Stimulated activated CD8-positive, alpha-beta memory T cell treated with anti-CD3 and anti-CD28 coated beads, Interleukin-4, amount 100 ng/mL, for 48 hours (primary cell): ENCODE measurements around the gene CCDC186.

Experiments
- DNase-seq: peaks from one replicate; pipeline ENCODE4 v3.0.0-alpha.2; 2020

CCDC186 gene

DNA sequence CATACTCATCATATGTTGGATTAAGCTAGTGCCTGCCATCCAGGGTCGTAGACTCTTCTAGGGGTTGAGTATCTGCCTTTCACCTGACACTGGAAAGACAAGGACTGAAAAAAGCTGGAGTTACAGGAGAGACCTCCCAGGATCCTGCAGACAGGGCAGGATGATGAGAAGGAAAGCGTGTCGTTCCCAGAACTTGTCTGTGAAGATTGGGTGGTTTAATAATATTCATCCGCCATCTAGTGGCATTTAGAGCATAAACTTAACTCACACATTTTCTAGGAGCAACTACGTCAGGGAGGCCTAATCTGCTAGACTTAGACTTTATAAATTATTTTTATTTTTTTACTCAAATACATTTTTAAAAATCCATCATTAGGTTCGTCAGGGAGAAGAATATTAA is 70.7 kb downstream of the CCDC186 start:
- no peak for DNase-seq

DNA sequence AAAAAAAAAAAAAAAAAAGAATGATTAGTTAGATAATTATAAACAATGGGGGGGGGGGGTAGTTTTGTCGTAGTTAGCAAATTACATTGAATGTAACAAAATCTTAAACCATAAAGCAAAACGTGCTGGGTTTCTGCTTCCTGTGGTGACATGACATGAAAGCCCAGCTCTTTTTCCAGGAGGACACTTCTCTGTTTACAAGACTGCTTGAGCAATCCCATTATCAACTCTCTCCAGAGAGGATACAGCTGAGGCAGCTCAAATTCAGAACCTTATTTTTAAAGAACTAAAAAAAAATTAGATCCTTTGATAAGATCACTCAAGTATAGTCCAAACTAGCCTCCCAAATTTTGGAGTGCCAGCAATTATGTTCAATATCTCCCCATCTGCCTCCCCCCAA is 71.7 kb downstream of the CCDC186 start:
- no peak for DNase-seq

DNA sequence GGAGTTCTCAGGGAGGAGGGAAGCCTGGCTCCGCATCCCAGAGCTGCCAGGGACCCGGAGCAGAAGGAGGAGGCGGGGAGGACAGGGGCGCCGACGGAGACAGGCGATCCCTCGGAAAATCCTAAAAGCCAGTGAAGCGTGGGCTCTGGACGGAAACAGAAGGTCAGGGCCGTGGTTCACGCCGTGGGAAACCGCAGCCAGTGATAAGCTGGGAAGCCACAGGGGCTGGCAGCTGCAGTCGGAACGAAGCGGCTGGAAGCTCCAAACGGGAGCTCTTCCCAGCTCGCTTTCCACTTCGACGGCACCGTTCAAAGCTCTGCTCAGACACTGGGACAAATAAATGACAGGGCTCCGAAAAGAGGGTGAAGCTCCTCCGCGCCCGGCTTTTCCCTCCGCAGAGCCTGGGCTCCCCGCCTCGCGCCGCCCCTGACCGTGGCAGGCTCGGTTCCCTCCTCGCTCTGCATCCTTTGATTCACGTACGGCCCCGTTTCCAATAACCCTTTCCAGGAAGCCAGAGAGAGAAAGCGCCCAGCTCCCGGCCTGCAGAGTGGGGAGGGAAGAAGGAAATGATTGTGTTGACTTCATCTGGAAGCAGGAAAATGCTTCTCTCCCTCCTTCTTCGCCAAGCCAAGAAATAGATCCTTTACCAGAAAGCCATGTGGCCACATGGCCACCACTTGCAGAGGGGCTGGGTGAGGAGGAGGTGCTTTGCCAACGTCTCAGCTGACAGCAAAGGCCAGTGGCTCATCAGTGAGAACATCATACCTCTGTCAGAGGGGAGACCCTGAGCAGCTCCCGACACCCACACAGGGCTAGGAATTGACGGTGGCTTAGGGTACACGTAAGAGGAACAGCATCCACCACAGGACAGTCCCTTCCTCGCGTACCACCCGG is 72.9 kb downstream of the CCDC186 start:
- no peak for DNase-seq

DNA sequence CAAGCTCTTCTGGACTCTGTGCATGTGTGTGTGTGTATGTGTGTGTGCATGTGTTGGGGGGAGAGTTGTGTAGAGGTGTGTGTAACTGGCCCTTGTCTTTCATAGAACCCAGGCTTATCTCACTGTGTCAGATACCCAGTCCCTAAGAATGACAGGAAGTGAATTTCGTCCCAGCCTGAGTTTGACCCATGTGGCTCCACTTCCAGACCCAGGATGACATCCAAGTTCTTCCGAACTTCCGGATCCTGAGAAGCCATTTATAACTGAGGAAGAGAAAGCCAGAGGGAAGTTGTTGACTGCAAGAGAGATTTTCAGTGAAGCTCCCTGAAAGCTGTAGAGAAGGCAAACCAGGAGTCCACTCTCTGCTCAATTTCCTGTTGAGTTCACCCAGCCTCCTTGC is 77.1 kb downstream of the CCDC186 start:
- DNase-seq = no peak

DNA sequence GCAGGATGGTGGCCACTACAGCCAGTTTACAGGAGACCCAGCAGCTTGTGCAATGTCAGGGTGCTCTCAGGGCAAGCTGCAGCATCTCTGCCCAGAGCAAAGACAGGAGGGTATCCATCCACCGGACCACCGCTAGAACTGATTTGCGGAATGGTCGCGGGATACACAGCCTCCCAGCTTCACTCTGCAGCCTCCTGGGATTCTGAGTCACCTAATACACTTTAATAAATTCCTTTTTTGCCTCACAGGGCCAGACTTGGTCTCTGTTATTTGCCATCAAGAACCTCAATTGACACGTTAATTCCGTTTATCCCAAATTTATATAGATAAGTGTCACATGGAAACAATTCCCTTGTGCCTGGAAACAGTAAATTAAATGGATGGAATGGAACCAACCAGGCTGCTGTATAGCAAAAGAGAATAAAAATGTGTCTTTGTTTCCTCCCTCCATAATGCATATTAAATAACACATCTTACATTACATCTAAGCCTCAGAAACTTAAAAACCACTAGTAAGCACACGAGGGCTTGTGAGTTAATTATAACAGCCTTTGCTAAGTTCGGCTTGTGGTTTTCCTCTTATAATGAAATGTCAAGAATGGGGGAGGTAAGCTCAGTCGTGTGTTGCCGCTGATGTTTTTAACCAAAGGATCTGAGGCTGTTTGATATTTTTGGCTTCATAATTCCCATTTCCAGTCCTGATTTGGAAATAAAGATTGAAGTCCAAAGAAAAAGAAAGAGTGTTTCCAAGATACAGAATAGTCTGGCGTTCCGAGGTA is 78.3 kb downstream of the CCDC186 start:
- no peak for DNase-seq

DNA sequence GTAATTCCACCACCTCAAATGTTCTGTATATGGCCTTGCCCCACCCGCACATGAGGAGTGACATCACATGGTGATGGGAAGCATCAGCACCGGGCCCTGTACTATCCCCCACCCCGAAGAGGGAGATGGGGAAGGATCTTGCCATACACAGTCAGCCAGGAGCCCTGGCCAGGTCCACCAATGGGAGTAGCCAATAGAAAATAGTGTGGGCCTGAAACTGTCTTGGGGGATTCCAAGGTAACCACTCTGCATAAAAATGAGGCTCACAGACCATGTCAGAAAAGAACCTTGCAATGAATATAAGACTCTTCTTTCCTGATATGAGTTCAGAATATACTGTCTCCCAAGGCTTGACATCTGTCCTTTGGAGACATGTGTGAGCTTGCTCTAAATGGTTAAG is 79.2 kb downstream of the CCDC186 start:
- no peak for DNase-seq

DNA sequence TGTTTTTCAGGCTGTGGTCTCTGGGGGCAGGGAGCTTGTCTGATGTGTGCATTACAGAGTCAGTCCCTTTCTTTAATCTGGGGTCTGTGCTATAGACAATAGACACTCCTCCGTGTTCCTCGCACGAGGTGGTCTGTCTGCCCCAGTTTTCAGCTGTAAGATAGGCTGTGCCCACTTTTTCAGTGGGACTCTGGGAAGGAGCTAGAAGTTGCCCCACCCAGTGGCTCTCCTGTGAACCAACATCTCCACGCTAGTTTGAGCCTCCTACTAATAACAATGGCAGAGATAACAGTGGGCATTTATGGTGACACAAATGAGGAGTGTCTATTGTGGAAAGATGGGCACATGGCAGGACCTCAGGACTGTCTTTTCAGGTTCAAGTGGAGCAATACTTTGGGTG is 86.3 kb downstream of the CCDC186 start:
- DNase-seq = no peak

DNA sequence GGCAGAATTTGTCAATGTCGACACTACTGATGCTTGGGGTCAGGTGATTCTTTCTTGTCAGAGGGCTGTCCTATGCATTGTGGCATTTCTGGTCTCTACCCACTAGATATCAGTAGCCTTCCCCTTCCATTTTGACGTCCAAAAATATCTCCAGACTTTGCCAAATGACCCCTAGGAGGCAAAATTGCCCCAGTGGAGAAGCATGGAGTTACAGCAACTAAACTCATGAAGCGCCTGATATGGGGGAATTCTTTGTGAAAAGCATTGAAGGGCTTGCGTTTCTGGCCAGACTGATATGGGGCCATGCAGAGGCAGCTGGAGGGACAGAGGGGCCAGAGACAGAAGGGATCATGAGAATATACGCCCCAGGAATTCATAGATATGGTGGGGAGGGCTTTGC is 86.7 kb downstream of the CCDC186 start:
- DNase-seq = no peak

DNA sequence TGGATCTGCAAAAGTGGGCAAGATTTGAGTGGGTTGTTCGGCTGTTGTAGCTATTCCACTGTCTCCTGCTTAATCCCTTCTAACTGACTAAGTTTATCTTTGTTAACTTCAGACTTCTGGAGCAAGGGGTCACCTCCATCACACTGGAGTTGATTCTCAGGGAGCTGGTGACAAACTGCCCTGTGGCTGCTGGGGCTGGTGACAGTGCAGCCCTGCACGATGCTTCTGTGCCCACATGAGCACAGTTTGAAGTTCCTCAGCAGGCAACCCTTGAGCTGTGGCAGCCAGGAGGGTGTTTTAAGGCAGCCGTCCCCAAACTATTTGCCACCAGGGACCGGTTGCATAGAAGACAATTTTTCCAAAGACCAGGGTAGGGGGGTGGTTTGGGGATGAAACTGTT is 89.8 kb downstream of the CCDC186 start:
- no peak for DNase-seq

DNA sequence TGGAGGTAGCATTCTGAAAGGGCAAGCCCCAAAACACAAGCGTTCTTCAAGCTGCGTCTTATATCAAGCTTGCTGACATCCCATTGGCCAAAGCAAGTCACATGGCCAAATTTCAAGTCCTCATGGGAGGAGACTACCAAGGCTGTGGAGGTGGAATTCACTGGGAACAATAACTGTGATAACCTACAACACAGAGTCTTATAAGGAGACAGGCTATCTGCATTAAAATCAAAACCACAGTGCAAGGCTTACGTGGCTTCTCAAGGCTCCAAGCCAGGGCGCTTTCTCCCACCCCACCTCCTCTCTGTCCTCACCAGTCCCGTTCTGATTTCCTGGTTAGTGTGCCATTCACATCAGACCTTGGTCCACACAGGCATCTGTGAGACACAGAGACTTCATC is 91.0 kb downstream of the CCDC186 start:
- no peak for DNase-seq

DNA sequence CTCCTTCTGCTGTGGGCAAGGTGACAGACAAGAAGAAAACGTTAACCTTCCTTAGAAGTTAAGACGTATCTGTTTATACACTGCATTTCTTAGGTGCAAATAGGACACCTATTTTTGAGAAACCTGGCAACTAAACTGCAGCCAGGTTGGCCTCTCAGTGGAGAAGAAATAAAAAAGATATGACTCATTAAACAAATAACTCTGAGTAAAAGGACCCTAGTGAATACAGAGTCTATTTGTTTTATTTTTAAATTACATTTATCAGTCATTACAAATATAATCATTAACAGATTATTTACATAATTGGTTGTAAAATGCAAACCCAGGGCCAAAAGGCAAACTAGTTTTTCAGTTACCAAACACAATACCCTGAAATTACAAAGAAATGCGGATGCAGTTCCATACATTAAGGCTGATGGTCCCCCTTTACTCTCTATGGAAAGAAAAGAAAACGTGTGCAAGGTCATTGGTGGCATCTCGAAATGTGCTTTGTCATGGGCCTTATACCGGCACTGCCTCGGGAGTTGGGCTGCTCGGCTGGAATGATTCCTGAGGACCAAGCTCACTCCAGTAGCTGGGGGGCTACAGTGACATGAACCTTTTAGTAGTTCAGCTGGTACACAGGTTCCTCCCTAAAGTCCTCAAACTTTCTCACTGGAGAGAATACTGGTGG is 92.0 kb downstream of the CCDC186 start:
- DNase-seq = no peak

DNA sequence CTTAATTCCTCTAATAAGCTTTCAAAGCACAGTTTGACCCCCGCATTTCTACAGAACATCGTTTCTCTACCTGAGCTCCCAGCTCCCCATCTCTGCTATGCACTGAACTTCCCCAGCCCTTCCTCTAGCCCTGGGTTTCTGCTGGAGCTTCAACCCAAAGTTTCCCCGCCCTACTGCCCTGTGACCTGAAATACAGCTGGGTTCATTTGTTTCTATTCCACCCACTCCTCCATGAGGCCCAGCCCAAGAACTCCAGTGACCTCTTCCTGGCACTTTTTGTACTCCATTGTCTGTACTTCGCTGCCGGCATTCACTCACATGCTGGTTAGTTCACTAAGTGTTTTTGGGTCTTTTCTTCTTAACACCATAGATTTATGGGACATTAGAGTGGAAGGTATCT is 94.6 kb downstream of the CCDC186 start:
- DNase-seq = no peak

DNA sequence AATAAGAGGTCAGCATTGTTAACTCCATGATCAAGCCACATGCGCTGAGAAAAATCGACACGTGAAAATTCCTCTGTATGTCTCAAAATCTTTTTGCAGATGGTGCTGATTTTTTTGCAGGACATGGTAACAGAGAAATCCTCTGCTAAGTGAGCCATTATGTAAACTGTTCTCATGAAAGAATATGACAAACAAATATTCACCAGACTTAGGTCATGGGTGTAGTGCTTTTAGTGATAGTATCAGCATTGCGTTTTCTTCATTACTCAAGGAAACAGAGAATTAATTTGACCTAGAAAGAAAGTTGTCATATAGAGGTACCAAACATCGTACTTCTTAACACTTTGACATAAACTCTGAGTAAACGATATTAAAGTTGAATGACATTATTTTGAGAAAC is 95.7 kb downstream of the CCDC186 start:
- no peak for DNase-seq

DNA sequence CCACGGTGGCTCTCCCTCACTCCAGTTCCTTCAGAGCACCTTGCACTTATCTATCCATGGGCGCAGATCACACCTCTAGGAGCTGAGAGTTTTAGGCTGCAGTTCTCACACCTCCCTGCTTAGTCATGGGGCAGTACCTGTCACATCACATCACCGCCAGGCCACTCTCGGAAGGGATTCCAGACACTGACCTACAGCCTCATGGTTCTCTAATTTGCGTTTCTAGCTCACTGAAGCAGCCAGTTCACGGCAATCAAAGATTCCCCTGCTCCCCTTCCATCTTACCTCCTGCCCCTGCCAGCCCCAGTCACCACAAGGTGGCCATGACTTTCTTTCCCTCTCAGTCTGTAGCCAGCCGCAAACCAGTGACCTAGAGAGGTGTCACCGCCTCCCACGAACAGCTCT is 96.2 kb downstream of the CCDC186 start:
- DNase-seq = no peak

DNA sequence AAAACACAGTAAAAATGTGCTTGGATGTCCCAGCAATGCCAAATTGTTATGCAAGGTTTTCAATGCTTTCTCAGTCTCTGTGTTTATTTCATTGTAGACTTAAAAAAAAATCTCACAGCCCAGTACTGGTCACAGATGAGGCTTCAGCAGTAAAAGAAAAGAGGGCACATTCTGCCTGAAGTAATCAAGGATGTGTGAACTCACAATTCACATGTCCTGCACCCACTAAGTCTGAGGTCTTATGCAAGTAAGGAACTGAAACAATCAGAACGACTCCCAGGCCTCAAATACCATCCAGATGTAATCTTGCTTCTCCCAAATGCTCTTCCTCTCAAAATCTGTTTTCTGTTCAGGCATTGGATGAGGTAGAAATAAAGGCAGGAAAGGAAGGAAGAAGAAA is 96.7 kb downstream of the CCDC186 start:
- DNase-seq = no peak

DNA sequence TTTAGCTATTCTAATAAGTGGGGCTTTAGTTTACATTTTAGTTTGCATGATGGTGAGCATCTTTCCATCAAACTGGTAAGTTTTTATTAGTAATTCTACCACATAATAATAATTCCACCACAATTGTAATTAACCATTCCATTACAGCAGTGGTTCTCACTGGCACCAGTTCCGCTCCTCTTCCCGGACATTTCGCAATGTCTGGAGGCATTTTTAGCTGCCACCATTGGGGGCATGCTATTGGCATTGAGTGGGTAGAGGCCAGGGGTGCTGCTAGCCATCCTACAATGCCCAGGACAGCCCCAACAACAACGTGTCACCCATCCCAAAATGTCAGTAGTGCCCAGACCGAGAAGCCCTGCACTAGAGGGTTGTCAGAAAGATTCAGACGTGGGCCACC is 98.9 kb downstream of the CCDC186 start:
- no peak for DNase-seq

DNA sequence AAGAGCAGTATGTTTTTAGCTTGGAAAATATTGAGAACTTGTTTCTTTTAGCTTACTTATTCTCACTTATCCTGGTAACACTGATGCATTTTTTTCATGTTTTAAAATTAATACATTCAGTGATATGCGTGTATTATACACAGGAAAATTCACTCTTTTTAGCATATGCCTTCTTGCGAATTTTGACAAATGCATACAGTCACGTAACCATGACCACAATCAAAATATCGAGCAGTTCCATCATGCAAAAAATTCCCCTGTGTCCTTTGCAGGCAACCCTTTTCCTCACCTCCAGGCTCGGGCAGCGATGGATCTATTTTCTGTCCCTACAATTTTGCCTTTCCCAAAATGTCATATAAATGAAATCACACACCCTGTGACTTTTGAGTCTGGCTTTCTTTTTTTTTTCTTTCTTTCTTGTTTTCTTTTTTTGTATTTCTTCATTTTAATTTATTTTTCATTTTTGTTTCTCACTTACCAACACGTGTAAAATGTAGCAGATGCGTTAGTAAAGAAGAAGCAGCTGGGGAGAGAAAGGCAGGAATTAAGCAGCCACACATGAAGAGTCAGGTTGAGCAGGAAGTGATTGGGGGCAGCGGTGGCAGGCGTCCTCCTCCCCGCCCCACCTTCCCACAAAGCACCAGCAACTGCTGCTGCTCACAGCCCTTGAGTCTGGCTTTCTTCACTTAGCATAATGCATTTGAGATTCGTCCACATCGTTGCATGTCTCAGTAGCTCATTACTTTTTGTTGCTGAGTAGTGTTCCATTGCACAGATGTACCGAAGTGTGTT is 100.4 kb downstream of the CCDC186 start:
- DNase-seq = no peak

DNA sequence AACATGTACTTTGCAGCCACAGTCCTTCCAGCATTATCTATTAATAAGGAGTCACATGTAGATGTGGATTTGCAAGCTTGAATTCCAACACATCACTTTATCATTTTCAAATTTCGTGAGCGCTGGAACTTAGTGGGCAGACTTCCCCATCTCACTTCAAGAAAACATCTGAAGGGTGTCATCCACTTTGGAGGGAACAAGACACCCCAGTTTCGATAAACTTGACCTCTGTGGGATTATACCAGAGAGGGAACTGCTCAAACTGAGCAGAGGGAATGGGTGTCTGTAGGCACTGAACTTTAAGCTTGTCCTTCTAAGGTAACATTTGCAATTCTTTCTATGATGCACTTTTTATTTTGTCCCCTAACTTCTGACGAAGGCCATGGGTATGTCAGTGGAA is 102.8 kb downstream of the CCDC186 start:
- no peak for DNase-seq
